Progenitor cell of endocrine pancreas (in vitro differentiated cells): ENCODE results near the gene UPF1. TPM values are rescaled to one million over a fixed set of nuclear protein-coding genes. Genes with fewer than 3 reads are reported as not detected.

Experiments
- DNase-seq: peaks from one replicate; pipeline ENCODE4 v3.0.0; 2021; ENCODE audit warnings: low spot score; ENCODE audit not compliant: unreplicated experiment
- H3K27ac Mint-ChIP-seq: 2 replicates; pipeline ENCODE4 v1.8.0; 2021; ENCODE audit warnings: mild to moderate bottlenecking, moderate library complexity, mixed read lengths
- H3K27me3 Mint-ChIP-seq: 2 replicates; pipeline ENCODE4 v1.8.0; 2021; ENCODE audit warnings: mixed read lengths
- H3K36me3 Mint-ChIP-seq: 2 replicates; pipeline ENCODE4 v1.8.0; 2022; ENCODE audit warnings: mixed read lengths; ENCODE audit not compliant: insufficient read depth
- H3K4me1 Mint-ChIP-seq: 2 replicates; pipeline ENCODE4 v1.8.0; 2021; ENCODE audit warnings: low read depth, mixed read lengths
- H3K4me3 Mint-ChIP-seq: 2 replicates; pipeline ENCODE4 v1.8.0; 2021; ENCODE audit warnings: low read depth, mild to moderate bottlenecking, moderate library complexity, mixed read lengths
- H3K9me3 Mint-ChIP-seq: 2 replicates; pipeline ENCODE4 v1.8.0; 2021; ENCODE audit warnings: low read depth, mixed read lengths
- total RNA-seq: library from RNA; stranded (reverse); gene quantifications from 2 replicates; pipeline ENCODE4 v1.2.1, GENCODE V29; 2021
- TF ChIP-seq, protein P1 (sequence below): fragments of 200-600 bp; sonication (generic); IDR thresholded peaks from one replicate; pipeline ENCODE4 v1.5.0; 2021; ENCODE audit warnings: antibody characterized with exemption, mild to moderate bottlenecking; ENCODE audit not compliant: unreplicated experiment

The UPF1 gene
- total RNA-seq, 1 donor from 2014 or later: 90.9 TPM

- peaks cover 16% of the 10 kb centered on the region for H3K36me3 Mint-ChIP-seq
- no peak overlapping the region for H3K27ac Mint-ChIP-seq
- TF ChIP-seq, protein P1, sequence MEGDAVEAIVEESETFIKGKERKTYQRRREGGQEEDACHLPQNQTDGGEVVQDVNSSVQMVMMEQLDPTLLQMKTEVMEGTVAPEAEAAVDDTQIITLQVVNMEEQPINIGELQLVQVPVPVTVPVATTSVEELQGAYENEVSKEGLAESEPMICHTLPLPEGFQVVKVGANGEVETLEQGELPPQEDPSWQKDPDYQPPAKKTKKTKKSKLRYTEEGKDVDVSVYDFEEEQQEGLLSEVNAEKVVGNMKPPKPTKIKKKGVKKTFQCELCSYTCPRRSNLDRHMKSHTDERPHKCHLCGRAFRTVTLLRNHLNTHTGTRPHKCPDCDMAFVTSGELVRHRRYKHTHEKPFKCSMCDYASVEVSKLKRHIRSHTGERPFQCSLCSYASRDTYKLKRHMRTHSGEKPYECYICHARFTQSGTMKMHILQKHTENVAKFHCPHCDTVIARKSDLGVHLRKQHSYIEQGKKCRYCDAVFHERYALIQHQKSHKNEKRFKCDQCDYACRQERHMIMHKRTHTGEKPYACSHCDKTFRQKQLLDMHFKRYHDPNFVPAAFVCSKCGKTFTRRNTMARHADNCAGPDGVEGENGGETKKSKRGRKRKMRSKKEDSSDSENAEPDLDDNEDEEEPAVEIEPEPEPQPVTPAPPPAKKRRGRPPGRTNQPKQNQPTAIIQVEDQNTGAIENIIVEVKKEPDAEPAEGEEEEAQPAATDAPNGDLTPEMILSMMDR: no peak
- no peaks in the 10 kb centered on the region for H3K27me3 Mint-ChIP-seq
- no peak overlapping the region for H3K4me3 Mint-ChIP-seq
- DNase-seq: no peak
- peaks cover 7% of the 10 kb centered on the region for H3K4me1 Mint-ChIP-seq
- H3K9me3 Mint-ChIP-seq: no peaks in the 10 kb centered on the region
Observed at GRCh38 chr19:18867751-18868150, 36.0 kb downstream of the UPF1 start.

DNA sequence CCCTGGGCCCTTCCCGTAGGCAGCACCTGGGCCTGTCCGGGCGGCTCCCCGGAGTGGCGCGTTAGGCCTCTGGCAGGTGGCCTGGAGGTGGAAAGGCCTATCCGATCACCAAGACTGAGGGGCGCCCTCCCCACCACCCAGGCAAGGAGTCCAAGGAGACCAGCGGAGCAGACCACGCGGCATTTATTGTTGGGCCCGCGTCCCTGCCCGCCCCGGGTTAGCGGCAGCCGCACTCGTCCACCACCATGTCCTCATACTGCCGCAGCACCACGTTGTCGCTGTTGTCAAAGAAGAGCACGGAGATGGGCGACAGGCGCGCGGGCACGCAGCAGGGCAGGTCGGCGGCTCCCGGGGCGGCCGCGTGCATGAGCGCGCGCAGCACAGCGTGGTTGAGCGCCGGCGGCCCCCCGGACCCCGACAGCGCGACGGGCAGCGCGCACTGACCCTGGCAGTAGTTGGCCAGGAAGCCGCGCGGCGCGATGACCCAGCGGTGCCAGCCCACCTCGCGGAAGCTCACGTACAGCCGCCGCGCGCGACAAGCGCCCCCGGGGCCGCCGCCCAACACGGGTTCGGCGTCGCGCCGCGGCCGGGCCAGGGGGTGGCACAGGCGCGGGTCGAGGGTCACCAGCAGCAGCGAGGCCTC lies 36.7 kb downstream of the UPF1 start:
- no peak for DNase-seq

DNA sequence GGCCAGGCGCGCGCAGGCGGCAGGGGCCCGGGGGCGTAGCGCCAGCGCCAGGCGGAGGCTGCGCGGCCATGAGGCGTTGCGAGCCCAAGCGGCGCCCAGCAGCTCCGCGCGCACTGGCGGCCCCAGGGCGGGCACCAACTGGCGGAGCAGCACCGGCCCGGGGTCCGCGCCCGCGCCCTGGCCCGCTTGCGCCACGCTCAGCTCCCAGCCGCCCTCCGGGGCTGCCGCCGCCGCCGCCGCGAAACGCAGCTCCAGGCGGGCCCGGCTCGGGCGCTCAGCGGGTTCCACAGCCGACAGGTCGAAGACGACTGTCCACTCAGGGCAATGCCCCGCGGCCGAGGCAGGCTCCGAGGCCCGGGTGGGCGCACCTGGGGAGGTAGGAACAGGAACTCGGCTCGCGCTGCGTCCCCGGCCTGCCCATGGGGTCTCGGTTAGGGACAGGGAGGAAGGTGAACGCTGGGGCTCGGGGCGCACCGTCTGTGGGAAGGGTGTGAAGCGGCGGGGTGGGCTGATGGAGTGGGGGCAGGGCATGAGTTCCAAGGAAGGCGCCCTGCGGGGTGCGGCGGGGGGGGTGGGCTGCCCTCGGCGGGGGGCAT lies 37.4 kb downstream of the UPF1 start:
- Mint-ChIP-seq H3K27me3 (no peaks in the 10 kb centered on the region), H3K36me3 (peaks cover 21% of the 10 kb centered on the region), H3K4me1 (peaks cover 7% of the 10 kb centered on the region), H3K4me3 (no peak overlapping the region), H3K27ac (no peak overlapping the region), H3K9me3 (no peaks in the 10 kb centered on the region)
- no peak for DNase-seq
- TF ChIP-seq, protein P1: no peak

More for the DNA sequence above, 36.7 kb downstream of the UPF1 start:
- TF ChIP-seq, protein P1: no peak
- peaks cover 18% of the 10 kb centered on the region for H3K36me3 Mint-ChIP-seq
- no peak overlapping the region for H3K4me3 Mint-ChIP-seq
- H3K27ac Mint-ChIP-seq: no peak overlapping the region
- peaks cover 7% of the 10 kb centered on the region for H3K4me1 Mint-ChIP-seq
- H3K9me3 Mint-ChIP-seq: no peaks in the 10 kb centered on the region
- no peaks in the 10 kb centered on the region for H3K27me3 Mint-ChIP-seq

DNA sequence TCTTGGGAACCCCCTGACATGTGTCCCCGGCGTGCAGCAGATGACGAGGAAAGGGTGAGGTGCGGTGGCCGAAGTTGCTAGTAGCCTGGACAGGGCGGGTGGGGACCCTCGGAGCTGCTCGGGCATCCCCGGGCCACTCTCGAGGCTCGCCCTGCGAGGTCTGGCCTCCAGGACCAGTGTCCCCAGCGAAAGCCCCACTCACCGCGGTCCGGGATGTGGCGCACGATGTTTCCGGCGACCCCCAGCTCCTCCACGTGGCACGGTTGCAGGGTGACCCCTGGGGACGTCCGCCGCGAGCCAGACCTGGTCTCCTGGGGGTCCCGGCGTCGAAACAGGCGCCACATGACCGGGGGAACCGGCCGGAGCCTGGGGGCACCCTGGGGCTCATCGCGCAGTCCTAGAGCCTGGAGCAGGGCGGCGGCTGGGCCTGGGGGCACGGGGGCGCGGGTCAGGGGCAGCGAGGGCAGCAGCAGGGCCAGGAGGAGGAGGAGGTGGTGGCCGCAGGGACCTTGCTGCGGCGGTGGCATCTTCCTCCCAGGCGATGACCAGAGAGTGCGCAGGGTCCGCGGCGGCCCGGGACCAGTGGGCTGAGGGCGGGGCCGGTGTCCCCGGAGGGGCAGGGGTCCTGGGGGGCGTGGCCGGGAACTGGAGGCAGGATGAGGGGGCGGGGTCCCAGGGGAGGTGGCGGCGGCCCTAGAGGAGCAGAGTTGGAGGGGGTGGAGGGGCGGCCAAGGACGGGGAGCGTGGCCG lies 38.2 kb downstream of the UPF1 start:
- Mint-ChIP-seq H3K27me3 (no peaks in the 10 kb centered on the region), H3K4me3 (no peak overlapping the region), H3K4me1 (peaks cover 7% of the 10 kb centered on the region), H3K36me3 (peaks cover 26% of the 10 kb centered on the region), H3K27ac (no peak overlapping the region), H3K9me3 (no peaks in the 10 kb centered on the region)
- TF ChIP-seq, protein P1: no peak
- DNase-seq: no peak

- Mint-ChIP-seq H3K4me1 (peaks cover 7% of the 10 kb centered on the region), H3K27ac (no peak overlapping the region), H3K9me3 (no peaks in the 10 kb centered on the region), H3K4me3 (no peak overlapping the region), H3K27me3 (no peaks in the 10 kb centered on the region), H3K36me3 (peaks cover 28% of the 10 kb centered on the region)
- TF ChIP-seq, protein P1: no peak
- DNase-seq: no peak
Observed at GRCh38 chr19:18870531-18871172, 38.9 kb downstream of the UPF1 start.
